ENCODE measurements around the gene HECTD3. TPM values are rescaled to one million over a fixed set of nuclear protein-coding genes. Genes with fewer than 3 reads are reported as not detected.

HECTD3 gene
- total and polyA plus RNA-seq, 3 experiments from 2014 or later = 30.1 to 36.0 (median 35.4) TPM

DNA sequence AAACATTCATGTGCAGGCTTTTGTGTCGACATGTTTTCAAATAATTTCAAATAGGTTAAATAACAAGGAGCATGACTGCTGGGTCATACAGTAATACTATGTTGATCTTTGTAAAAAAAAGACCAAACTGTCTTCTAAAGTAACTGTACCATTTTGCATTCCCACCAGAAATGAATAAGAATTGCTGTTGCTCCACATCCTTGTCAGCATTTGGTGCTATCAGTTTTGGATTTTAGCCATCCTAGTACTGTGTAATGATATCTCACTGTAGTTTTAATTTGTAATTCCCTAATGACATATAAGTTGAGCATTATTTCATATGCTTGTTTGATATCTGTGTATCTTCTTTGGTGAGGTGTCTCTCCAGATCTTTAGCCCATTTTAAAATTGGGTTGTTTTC is 12.5 kb upstream of the HECTD3 start:
- Mint-ChIP-seq H3K36me3 (no peaks in the 10 kb centered on the region), H3K4me3 (no peak overlapping the region), H3K27me3 (peaks cover 0 to 2% of the 10 kb centered on the region in 2 donors), H3K9me3 (no peaks in the 10 kb centered on the region), H3K27ac (peak overlapping the region in 1 of 8 donors; percentile 40), H3K4me1 (peaks cover 0 to 5% (median 1%) of the 10 kb centered on the region in 3 donors)
- CTCF ChIA-PET = no interaction called here
- no peak overlapping the region for H3K27ac ChIP-seq (ENCODE audit: low read depth, low read length)
- H3K9me3 ChIP-seq (ENCODE audit: low read length) = no peaks in the 10 kb centered on the region
- H3K4me1 ChIP-seq (ENCODE audit: insufficient read depth, low read length) = no peaks in the 10 kb centered on the region
- no peaks in the 10 kb centered on the region for H3K27me3 ChIP-seq (ENCODE audit: insufficient read depth, low read length, poor library complexity, severe bottlenecking)
- POLR2A ChIA-PET = no interaction called here
- no peaks in the 10 kb centered on the region for H3K36me3 ChIP-seq (ENCODE audit: insufficient read depth, low read length)
- DNase-seq = no peak
- H3K4me3 ChIP-seq (ENCODE audit: low read length) = no peak overlapping the region

DNA sequence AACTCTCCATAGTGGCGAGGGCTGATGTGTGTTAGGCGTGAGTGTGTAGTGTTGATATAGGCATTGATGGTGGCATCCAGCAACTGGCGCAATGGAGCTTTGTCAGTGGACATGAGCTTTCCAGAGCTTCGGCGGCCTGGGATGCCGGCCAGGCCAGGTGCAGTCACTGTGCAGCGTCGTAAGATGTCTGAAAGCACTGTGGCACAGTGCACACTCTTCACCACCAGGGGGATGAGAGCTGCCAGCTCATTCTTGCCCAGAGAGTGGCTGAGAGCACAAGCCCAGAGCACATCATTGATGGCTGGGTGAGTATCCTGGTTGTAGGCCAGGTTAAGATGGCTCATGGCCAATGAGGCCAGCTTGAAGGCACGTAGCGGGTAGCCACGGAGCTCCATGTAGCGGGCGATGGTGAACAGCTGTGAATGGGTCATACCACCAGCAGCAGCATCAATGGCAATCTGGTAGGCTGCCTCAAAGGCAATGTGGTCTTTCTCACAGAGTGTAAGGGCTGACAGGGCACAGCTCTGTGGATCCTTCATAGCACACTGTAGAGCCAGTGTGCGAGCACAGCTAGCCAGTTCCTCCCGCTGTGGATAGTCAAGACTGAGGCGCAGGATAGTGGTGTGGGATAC is 7.6 kb upstream of the HECTD3 start:
- Histone ChIP-seq H3K36me3 (ENCODE audit: insufficient read depth, low read length) (peaks cover 12% of the 10 kb centered on the region), H3K4me3 (ENCODE audit: low read length) (no peak overlapping the region), H3K4me1 (ENCODE audit: insufficient read depth, low read length) (no peaks in the 10 kb centered on the region), H3K9me3 (ENCODE audit: low read length) (no peaks in the 10 kb centered on the region), H3K27ac (ENCODE audit: low read depth, low read length) (no peak overlapping the region), H3K27me3 (ENCODE audit: insufficient read depth, low read length, poor library complexity, severe bottlenecking) (no peaks in the 10 kb centered on the region)
- peak overlapping the region in 1 of 8 donors; percentile 63 for H3K27ac Mint-ChIP-seq
- H3K4me3 Mint-ChIP-seq = no peak overlapping the region
- peaks cover 0 to 15% (median 6%) of the 10 kb centered on the region in 3 donors for H3K36me3 Mint-ChIP-seq
- peak; percentile 20 to 69 (median 27) for DNase-seq
- peaks cover 0 to 2% of the 10 kb centered on the region in 2 donors for H3K27me3 Mint-ChIP-seq
- ChIA-PET CTCF (interaction anchor here (0.6 to 4.8 kb wide), 16 partner anchors 10 to 473 kb away, joined by 3 to 34 read pairs (median 4); partner anchors contain the start of genes EIF2B3, MUTYH, TESK2 and TOE1), POLR2A (no interaction called here)
- H3K9me3 Mint-ChIP-seq = no peaks in the 10 kb centered on the region
- H3K4me1 Mint-ChIP-seq = peaks cover 7 to 15% (median 13%) of the 10 kb centered on the region in 3 donors

DNA sequence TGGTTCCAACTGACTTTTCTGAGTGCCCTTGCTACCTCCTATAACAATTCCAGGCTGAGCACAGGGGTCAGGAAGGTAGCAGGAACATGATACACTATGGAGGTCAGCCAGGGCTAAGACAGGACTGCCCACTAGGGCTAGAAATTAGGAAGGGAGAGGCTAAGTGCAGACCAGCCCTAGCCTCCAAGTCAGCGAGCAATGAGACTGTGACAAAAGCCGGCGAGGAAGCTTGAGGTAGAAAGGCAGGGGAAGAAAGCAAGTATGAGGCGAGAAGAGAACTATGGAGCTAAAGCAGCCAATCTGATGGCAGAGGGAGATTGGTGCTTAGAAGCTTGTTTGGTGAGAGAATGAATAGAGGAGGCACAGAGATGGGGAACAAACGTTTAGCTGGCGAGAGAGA is 5.6 kb upstream of the HECTD3 start:
- H3K36me3 Mint-ChIP-seq = peaks cover 0 to 16% (median 6%) of the 10 kb centered on the region in 3 donors
- no peak overlapping the region for H3K27ac Mint-ChIP-seq
- H3K9me3 Mint-ChIP-seq = no peaks in the 10 kb centered on the region
- POLR2A ChIA-PET = no interaction called here
- H3K4me1 ChIP-seq (ENCODE audit: insufficient read depth, low read length) = peaks cover 12% of the 10 kb centered on the region
- H3K36me3 ChIP-seq (ENCODE audit: insufficient read depth, low read length) = peaks cover 12% of the 10 kb centered on the region
- H3K4me1 Mint-ChIP-seq = peaks cover 15 to 31% (median 29%) of the 10 kb centered on the region in 3 donors
- CTCF ChIA-PET = interaction anchor here (1.3 to 4.8 kb wide), 2 partner anchors 224 to 282 kb away, joined by 5 to 34 read pairs; no protein-coding TSS in a partner anchor
- H3K27ac ChIP-seq (ENCODE audit: low read depth, low read length) = no peak overlapping the region
- H3K4me3 Mint-ChIP-seq = no peak overlapping the region
- H3K27me3 Mint-ChIP-seq = peaks cover 0 to 2% of the 10 kb centered on the region in 2 donors
- DNase-seq = no peak
- H3K4me3 ChIP-seq (ENCODE audit: low read length) = no peak overlapping the region
- H3K9me3 ChIP-seq (ENCODE audit: low read length) = no peaks in the 10 kb centered on the region
- H3K27me3 ChIP-seq (ENCODE audit: insufficient read depth, low read length, poor library complexity, severe bottlenecking) = no peaks in the 10 kb centered on the region

DNA sequence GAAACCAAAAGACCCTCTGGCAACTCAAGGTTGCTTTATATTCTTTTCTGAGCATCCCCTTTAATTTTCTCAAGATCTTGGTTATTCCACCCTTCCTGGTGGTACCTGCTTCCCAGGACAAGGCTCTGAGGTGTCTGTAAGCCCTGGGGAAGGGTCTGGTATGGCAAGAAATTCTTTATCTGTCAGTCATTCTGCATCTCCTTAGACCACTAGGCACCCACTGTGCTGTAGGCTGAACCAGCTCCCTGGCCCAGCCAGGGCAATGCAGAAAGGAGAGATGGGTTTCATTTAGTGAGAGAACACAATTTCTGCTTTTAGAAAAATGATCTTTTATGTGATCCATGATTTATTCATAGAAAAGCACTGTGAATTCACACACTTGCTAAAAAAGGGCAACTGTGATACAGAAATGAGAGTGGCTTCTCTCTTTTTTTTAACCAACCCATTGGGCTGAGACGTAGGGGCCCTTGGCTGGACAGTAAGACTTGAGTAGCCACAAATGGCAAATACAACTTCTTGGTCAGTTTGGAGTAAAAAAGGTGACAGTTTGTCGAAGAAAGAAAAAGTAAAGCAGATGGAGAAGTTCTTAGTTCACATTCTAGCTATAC is 5.1 kb upstream of the HECTD3 start:
- ChIA-PET CTCF (interaction anchor here (0.6 to 6.2 kb wide), 6 partner anchors 223 to 475 kb away, joined by 3 to 63 read pairs (median 5); partner anchors contain the start of genes MUTYH, TESK2 and TOE1), POLR2A (no interaction called here)
- H3K9me3 Mint-ChIP-seq = no peaks in the 10 kb centered on the region

DNA sequence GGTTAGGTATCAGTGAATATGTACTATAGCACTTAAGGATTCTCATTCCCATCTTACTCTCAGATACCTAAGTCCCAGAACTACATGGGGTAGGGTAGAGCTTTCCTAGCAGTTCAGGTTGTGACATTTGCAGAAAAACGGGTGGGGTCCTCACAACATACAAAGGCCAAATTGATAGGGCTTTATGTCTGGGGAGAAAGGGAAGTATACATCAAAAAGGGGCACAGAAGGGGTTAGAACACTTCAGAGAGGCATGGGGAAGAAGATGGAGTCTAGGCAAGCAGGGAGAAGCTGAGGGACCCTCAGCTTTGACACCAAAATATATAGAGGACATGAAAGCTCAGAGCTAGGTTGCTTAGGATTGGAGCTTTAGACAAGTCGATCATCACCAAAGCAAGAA is 4.6 kb upstream of the HECTD3 start:
- no peak overlapping the region for H3K4me3 ChIP-seq (ENCODE audit: low read length)
- Mint-ChIP-seq H3K4me1 (peaks cover 21 to 39% (median 36%) of the 10 kb centered on the region in 3 donors), H3K9me3 (no peaks in the 10 kb centered on the region), H3K27me3 (peaks cover 0 to under 1% of the 10 kb centered on the region in 2 donors), H3K36me3 (peaks cover 0 to 19% (median 6%) of the 10 kb centered on the region in 3 donors), H3K27ac (peak overlapping the region in 1 of 8 donors; percentile 58), H3K4me3 (no peak overlapping the region)
- no peaks in the 10 kb centered on the region for H3K9me3 ChIP-seq (ENCODE audit: low read length)
- no peak overlapping the region for H3K27ac ChIP-seq (ENCODE audit: low read depth, low read length)
- no peak for DNase-seq
- H3K36me3 ChIP-seq (ENCODE audit: insufficient read depth, low read length) = peaks cover 12% of the 10 kb centered on the region
- peaks cover 18% of the 10 kb centered on the region for H3K4me1 ChIP-seq (ENCODE audit: insufficient read depth, low read length)
- POLR2A ChIA-PET = no interaction called here
- CTCF ChIA-PET = interaction anchor here (0.6 to 6.2 kb wide), 5 partner anchors 222 to 476 kb away, joined by 3 to 63 read pairs (median 5); partner anchors contain the start of genes MUTYH, TESK2 and TOE1
- no peaks in the 10 kb centered on the region for H3K27me3 ChIP-seq (ENCODE audit: insufficient read depth, low read length, poor library complexity, severe bottlenecking)

More for the DNA sequence above, 5.1 kb upstream of the HECTD3 start:
- no peak overlapping the region for H3K4me3 Mint-ChIP-seq
- Histone ChIP-seq H3K4me1 (ENCODE audit: insufficient read depth, low read length) (peaks cover 18% of the 10 kb centered on the region), H3K9me3 (ENCODE audit: low read length) (no peaks in the 10 kb centered on the region), H3K4me3 (ENCODE audit: low read length) (no peak overlapping the region), H3K36me3 (ENCODE audit: insufficient read depth, low read length) (peaks cover 12% of the 10 kb centered on the region), H3K27ac (ENCODE audit: low read depth, low read length) (no peak overlapping the region), H3K27me3 (ENCODE audit: insufficient read depth, low read length, poor library complexity, severe bottlenecking) (no peaks in the 10 kb centered on the region)
- peaks cover 0 to 2% of the 10 kb centered on the region in 2 donors for H3K27me3 Mint-ChIP-seq
- peaks cover 0 to 18% (median 6%) of the 10 kb centered on the region in 3 donors for H3K36me3 Mint-ChIP-seq
- H3K4me1 Mint-ChIP-seq = peaks cover 20 to 37% (median 34%) of the 10 kb centered on the region in 3 donors
- peak overlapping the region in 1 of 8 donors; percentile 58 for H3K27ac Mint-ChIP-seq
- DNase-seq = no peak

DNA sequence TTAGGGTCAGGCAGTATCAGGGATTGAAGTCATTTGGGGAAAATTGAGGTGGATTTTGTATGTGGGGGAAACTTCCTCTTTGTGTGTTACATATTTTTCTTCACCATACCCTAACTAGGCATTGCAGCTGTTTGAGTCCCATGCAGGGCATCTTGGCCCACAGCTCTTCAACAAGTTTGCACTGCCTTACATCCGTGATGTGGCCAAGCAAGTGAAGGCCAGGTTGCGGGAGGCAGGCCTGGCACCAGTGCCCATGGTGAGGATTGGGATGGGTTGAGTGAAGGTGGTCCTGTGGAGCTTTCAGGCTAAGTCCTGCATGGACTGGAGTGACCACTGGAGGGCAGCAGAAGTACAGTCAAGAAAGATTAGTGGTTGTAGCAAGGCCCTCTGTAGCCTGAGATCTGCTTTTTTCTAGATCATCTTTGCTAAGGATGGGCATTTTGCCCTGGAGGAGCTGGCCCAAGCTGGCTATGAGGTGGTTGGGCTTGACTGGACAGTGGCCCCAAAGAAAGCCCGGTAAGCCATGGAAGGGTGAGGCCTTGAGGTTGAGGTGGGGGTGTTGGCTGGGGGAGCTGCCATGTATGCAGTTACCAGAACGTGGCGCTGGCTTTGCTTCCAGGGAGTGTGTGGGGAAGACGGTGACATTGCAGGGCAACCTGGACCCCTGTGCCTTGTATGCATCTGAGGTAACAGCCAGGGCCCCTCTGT is 3.4 kb upstream of the HECTD3 start:
- Histone ChIP-seq H3K9me3 (ENCODE audit: low read length) (no peaks in the 10 kb centered on the region), H3K36me3 (ENCODE audit: insufficient read depth, low read length) (peaks cover 12% of the 10 kb centered on the region), H3K4me1 (ENCODE audit: insufficient read depth, low read length) (peaks cover 28% of the 10 kb centered on the region), H3K27ac (ENCODE audit: low read depth, low read length) (no peak overlapping the region), H3K4me3 (ENCODE audit: low read length) (no peak overlapping the region), H3K27me3 (ENCODE audit: insufficient read depth, low read length, poor library complexity, severe bottlenecking) (no peaks in the 10 kb centered on the region)
- peak; percentile 70 to 86 (median 73) for DNase-seq
- no peaks in the 10 kb centered on the region for H3K9me3 Mint-ChIP-seq
- peak overlapping the region; percentile 52 to 82 (median 71) for H3K4me3 Mint-ChIP-seq
- H3K4me1 Mint-ChIP-seq = peaks cover 30 to 48% (median 47%) of the 10 kb centered on the region in 3 donors
- POLR2A ChIA-PET = interaction anchor here (0.7 to 1.4 kb wide), 7 partner anchors 28 to 485 kb away, joined by 3 to 9 read pairs (median 4); partner anchors contain the start of genes CCDC163, EIF2B3, MMACHC and MUTYH
- H3K27me3 Mint-ChIP-seq = no peaks in the 10 kb centered on the region
- peaks cover 0 to 28% (median 6%) of the 10 kb centered on the region in 3 donors for H3K36me3 Mint-ChIP-seq
- H3K27ac Mint-ChIP-seq = peak overlapping the region; percentile 25 to 86 (median 67)
- CTCF ChIA-PET = interaction anchor here (0.7 to 6.6 kb wide), 27 partner anchors 10 to 554 kb away, joined by 3 to 173 read pairs (median 4); partner anchors contain the start of genes BEST4, CCDC163, EIF2B3 and MMACHC

DNA sequence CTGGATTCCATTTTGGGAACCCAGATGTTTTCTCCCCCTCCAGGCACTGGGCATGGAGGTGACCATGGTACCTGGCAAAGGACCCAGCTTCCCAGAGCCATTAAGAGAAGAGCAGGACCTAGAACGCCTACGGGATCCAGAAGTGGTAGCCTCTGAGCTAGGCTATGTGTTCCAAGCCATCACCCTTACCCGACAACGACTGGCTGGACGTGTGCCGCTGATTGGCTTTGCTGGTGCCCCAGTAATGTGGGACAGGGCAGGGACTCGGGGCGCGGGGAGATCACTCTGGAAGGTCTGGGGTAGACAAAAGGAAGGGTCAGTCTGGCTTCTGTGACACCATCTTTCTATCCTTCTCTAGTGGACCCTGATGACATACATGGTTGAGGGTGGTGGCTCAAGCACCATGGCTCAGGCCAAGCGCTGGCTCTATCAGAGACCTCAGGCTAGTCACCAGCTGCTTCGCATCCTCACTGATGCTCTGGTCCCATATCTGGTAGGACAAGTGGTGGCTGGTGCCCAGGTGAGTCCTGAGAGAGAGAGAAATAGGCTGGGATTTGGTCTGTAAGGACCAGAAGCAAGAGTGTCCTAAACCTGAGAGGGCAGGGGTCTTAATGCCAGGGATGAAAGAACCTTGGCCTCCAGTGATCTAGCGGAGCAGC is 2.6 kb upstream of the HECTD3 start:
- ChIA-PET CTCF (interaction anchor here (0.7 to 6.6 kb wide), 26 partner anchors 9 to 555 kb away, joined by 3 to 173 read pairs (median 4); partner anchors contain the start of genes BEST4, CCDC163, EIF2B3 and MMACHC), POLR2A (interaction anchor here (0.8 to 1.7 kb wide), 6 partner anchors 287 to 486 kb away, joined by 3 to 9 read pairs (median 4); partner anchors contain the start of genes CCDC163 and MMACHC)
- Mint-ChIP-seq H3K27me3 (no peaks in the 10 kb centered on the region), H3K36me3 (peaks cover 0 to 36% (median 6%) of the 10 kb centered on the region in 3 donors), H3K27ac (peak overlapping the region in 5 of 8 donors; percentile 17 to 86 (median 39)), H3K4me1 (peaks cover 35 to 55% (median 54%) of the 10 kb centered on the region in 3 donors), H3K9me3 (no peaks in the 10 kb centered on the region), H3K4me3 (peak overlapping the region in 4 of 7 donors; percentile 24 to 71 (median 50))
- DNase-seq = no peak
- no peaks in the 10 kb centered on the region for H3K27me3 ChIP-seq (ENCODE audit: insufficient read depth, low read length, poor library complexity, severe bottlenecking)
- peak overlapping the region; percentile 66 for H3K4me3 ChIP-seq (ENCODE audit: low read length)
- H3K4me1 ChIP-seq (ENCODE audit: insufficient read depth, low read length) = peaks cover 31% of the 10 kb centered on the region
- peak overlapping the region; percentile 74 for H3K27ac ChIP-seq (ENCODE audit: low read depth, low read length)
- peaks cover 19% of the 10 kb centered on the region for H3K36me3 ChIP-seq (ENCODE audit: insufficient read depth, low read length)
- H3K9me3 ChIP-seq (ENCODE audit: low read length) = no peaks in the 10 kb centered on the region
